ENCODE data around the gene SMARCA2.

The SMARCA2 gene

GRCh38 chr9:2014696-2015580, at the start of gene SMARCA2:
SMARCA2 (plus strand) TSS chr9:2015347; CDS start chr9:2029023, 13,676 bp downstream.
- DNase-seq = peak; percentile 98

DNA sequence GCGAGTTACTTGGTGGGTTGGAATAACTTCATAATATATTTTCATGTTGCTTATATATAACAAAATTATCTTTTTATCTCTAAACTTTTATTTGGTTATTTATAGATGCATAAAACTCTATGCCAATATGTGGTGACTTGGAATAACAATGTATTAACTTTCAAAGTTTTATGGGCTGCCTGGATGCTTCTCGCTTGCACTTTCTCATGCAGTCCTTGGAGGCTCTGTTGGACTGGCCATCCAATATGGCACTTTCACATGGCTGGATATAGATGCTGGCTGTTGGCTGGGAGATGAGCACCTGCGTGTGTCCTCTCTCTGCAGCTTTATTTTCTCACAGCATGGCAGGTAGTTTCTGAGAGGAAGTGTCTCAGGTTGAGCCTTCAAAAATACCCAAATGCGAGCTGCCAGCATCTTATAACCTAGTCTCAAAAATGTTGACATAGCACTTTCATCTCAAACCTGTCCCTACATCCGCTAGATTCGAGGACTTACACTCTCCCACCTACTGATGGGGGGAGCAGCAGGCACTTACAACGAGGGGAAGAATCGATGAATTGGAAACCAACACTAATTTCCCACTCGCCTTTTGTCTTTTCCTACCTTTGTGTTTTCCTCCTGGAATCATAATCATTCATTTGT, 48.3 kb upstream of the SMARCA2 start:
- no peak for DNase-seq

- DNase-seq = no peak
Observed at GRCh38 chr9:1969160-1969559, 46.0 kb upstream of the SMARCA2 start.

- DNase-seq = no peak
Observed at GRCh38 chr9:1969898-1970297, 45.2 kb upstream of the SMARCA2 start.

- no peak for DNase-seq
Observed at GRCh38 chr9:1972672-1973071, 42.5 kb upstream of the SMARCA2 start.

- DNase-seq = no peak
Observed at GRCh38 chr9:1977026-1977425, 38.1 kb upstream of the SMARCA2 start.

DNA sequence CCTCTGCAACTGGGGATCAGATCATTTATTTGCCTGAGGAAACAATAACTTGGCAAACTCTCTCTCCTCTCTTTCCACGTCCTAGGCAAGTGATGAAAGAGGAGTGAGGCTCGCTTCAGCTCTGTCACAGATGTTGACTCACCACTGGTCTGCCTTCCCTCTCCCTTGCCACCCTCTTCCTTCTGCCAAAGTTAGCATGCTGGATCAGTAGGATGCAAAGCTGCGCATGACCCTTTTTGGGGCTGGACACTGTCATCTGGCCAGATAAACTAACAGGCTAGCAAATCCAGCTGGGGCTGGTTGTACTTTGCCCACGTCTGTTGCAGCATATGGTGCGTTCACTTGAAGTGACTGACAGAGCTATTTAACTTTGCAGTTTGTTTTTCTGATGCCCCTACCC, 36.2 kb upstream of the SMARCA2 start:
- no peak for DNase-seq

DNA sequence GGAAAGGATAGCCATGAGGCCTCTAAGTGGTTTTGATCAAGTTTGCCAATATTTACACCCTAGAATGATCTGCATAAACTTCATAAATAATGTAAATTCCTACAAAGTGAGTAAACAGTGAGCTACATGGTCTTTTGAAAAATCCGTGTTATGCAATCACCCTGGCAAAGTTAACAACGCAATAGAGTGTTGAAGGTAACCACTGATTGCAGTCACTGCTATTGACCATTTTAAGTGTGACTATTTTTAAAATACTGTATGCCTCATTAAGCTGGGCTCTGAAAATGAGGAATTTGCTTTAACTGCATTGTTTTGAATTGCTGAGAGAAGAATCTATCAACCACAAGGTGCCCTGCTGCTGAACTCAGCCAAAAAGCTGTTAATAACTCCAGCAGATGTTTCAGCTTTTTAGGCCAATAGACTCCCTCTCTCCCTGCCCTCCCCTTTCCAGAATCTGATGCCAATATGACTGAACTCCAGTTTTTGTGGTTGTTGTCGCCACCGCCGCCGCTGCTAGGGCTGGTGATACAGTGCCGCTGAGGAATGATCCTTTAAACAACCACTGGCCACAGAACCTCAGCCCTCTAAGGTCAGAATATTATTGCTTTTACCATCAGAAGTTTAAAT, 35.3 kb upstream of the SMARCA2 start:
- DNase-seq = no peak

- no peak for DNase-seq
Observed at GRCh38 chr9:1980387-1980786, 34.8 kb upstream of the SMARCA2 start.

DNA sequence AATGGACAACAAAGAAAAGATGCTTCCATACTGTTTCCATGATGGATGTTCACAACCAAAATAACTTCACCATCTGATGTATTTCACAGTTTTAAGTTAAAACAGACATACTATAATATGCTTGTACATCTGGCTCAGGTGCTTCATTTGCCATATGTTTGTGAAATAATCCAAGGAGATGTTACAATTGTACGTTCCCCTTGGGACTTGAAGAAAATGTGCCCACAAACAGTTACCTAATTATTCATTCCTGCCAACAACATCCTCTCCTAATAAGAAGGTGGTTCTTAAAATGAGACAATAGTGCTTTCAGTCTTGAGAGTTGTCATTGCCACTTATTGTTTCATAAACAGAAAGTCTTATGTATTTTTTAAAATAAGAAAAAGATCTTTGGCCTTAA, 33.1 kb upstream of the SMARCA2 start:
- DNase-seq = no peak

DNA sequence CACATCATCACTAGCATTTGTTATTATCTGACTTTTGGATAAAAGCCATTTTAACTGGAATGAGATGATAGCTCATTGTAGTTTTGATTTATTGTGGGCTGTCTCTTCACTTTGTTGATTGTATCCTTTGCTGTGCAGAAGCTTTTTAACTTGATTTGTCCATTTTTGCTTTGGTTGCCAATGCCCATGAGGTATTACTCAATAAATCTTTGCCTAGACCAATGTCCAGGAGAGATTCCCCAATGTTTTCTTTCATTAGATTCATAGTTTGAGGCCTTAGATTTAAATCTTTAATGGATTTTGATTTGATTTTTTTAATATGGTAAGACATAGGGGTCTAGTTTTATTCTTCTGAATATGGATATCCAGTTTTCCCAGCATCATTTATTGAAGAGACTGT, 28.8 kb upstream of the SMARCA2 start:
- DNase-seq = no peak

DNA sequence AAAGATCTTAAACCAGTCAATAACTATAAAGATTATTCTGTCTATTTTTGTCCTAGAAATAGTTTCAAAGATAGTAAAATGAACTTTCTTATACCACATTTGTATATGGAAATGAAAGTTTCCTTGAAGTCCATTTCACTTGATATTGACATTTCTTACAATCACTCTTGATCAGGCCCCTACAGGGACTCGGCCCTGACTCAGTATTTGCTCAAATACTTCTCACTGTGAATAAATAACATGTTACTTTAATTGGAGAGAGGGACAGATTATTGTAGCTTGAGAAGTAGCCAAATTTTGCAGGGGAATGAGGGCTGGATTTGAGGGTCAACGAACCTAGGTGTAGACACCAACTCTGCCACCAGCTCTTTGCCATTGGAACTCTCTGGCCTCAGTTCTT, 25.6 kb upstream of the SMARCA2 start:
- DNase-seq = no peak

DNA sequence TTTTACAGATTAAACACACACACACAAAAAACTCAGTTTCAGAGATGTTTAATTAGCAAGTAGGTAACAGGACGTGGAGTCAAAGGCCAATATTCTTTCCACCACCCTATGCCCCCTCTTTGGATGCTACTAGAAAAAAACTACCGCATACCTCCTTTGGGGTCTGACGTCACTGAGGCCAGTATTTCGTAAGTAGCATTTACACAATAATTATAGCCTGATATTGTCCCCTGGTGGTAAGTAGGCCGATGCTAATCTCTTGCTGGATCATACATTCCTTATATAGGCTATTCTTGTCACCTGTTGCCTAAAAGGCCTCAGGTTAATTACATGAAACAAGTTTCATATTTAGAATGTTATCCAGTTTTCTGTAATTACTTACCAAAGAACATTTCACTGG, 21.0 kb upstream of the SMARCA2 start:
- peak; percentile 16 for DNase-seq

DNA sequence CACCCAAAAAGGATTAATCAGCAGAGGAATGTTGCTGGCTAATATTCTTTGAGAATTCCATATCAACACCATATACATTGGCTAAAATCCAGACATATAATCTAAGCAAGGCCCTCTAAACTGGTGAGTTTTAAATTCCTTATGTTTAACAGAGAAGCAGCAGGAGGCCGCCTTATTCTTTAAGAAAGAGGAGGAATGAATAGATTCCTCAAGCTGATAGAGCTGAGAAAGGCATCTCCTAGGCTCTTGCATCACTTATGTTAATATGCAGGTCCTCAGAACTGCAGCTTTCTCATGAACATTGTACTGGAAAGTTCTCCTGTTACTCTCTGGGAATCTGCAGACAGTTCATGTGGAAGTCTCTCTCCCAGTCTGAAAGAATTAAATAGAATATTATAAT, 20.1 kb upstream of the SMARCA2 start:
- DNase-seq = no peak

DNA sequence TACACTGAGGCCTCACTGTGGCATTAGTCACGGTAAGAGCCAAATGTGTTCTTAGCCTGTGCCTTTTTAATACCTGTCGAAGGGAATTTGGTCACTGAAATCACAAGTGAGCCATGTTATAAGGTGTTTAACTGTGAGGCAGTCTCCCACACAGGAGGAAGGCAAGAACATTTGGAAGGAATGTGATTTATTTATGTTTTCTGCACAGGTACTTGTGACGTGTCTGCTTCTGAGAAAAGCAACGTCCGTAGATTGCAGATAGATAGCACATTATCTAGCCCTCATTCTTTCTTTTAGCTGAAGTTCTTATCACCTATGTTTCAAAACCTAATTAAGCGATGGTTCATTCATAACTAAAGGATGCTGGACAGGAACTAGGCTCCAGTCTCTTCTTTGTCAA, 19.0 kb upstream of the SMARCA2 start:
- DNase-seq = no peak

DNA sequence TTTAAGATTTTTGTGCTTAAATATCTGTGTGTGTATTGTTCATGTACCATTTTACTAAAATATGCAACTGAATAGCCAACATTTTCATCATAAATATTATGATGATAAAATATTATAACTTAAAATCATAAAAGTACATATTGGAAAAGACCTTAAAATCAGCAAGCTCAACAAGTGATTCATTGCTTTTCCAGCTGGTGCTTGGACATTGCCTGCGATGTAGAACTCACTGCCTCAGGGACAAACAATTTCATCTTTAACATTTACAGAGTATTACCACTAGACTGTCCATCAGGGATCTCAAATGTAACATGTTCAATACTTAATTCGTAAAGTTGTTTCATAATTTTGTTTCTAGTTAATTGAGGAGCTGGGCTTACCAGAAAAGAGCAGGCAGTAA, 17.5 kb upstream of the SMARCA2 start:
- no peak for DNase-seq

DNA sequence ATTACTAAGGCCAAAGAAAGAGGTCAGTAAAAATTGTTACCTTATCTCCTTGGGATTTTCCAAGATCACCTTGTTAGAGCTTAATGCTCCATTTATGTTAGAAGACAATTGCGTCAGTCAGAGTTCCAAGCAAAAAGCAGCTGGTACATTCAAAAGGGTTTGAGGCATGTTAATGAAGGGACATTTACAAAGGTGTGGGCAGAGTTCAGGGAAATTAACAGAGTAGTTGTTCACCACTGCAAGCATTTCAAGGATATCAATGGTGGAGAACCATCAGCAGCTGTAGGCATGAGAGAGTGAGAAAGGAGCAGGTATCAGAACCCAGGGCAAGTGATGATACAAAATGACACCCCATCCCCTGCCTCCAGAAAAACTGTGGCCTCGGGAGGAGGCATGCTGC, 17.0 kb upstream of the SMARCA2 start:
- no peak for DNase-seq

- DNase-seq = no peak
Observed at GRCh38 chr9:2000314-2000713, 14.8 kb upstream of the SMARCA2 start.

DNA sequence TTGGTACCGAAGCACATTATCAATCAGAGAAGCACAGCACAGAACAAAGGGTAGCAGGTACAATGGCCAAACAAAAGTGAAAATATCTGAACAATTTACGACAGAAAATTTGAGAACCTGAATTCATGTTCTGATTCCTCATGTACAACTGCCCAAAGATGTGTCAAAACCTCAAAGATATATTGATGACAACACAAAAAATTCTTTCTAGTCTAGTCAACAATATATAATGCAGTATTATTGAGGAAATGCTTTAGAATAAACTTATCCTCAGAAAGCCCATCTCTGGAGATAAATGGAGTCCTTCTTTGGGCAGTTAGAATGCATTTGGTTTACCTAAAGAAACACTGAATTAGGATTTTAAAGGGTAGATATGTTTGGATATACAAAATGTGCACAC, 6.8 kb upstream of the SMARCA2 start:
- DNase-seq = no peak

- DNase-seq = no peak
Observed at GRCh38 chr9:2012347-2012746, 2.8 kb upstream of the SMARCA2 start.

DNA sequence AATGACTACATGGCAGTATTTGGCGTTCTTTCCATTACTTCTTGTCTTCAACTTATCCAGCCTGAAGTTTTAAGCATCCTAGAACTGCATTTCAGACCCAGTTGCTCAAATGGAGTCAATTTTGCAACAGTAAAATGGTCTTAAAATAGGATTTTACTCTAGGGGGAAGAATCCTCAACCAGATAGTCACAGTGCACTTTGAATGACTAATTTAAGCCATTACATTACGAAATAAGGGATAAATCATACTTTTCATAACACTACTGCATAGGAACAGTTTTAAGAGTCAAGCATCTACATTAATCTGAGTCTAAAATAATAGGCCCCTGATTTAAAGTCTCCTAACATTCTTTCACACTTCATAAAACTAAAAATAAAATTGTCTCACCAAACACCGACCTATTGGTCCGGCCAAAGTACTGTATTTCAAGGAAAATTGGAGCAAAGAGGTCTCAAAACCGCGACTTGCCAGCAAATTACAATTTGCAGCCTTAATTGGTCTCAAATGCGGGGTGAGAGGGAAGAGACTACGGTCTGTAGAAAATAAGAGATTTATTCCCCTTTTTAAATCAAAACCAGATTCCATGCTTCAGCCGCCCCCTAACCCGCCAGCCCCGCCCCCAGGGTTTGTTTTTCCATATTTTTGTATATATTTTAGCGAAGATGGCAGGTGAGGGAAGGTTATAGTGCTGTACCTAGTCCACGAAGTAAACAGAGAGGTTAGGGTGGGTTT, 1.2 kb upstream of the SMARCA2 start:
- no peak for DNase-seq

DNA sequence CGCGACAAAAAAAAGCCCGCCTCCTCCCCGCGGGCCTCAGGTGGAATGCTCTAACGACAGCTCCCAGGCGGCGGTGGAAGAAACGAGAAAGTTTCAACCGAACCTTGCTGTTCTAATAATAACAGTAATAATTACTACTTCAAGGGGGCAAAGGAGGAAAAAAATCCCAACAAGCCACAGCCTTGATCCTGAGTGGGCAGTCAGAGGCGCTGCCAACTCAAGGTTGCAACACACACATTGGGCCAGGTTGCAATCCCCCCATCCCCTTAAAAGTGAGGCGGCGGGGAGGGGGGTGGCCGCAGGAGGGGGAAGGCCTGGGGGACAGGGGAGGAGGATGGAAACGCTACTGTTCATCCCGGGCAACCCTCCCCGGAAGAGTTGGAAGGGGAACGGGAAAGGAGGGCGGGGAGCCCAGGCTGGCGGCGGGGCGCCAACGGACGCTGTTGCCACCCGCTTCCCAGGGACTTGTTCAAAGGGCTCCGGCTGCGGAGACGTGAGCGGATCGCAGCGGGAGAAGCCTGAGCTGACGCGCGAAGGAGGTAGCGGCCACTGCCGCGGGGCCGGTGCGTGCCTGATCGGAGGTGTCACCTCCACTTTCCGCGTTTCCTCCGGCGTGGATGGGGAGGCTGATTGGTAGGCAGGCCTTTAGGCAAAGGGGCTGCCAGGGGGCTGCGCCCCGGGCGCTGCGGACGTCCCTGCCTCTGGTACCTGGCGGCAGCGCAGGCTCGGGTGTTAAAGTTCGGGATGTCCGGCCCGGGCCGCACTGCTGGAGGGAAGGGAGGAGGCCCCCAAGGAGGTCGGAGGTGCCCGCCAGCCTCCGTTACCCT, 647 bp downstream of the SMARCA2 start:
- peak; percentile 84 for DNase-seq
